Fibroblast of villous mesenchyme (primary cell): Measurements from ENCODE around the gene PDLIM7. TPM values are rescaled to one million over a fixed set of nuclear protein-coding genes. Genes with fewer than 3 reads are reported as not detected.
"Not testable (repeated sequence)": the region's sequence is repeated elsewhere in the genome, so short reads cannot be mapped to it uniquely, and the experiment has no call there.

Source experiments
- DNase-seq: peaks from one replicate; pipeline ENCODE4 v3.0.0-alpha.2; 2010; ENCODE audit warnings: low read depth
- H3K4me3 ChIP-seq: 2 replicates; pipeline ENCODE4 v1.5.1; 2011; ENCODE audit warnings: low read depth, mild to moderate bottlenecking, low read length
- total RNA-seq: library from RNA; depleted of rRNA; stranded (reverse); fragments of >200 nt; gene quantifications from 2 replicates; pipeline ENCODE4 v1.2.3, GENCODE V29; 2012
- TF ChIP-seq, protein P1 (sequence below): IDR thresholded peaks from 2 replicates; pipeline ENCODE4 v1.5.1; 2012; ENCODE audit warnings: low read depth, mild to moderate bottlenecking, low read length; ENCODE audit not compliant: insufficient read depth

PDLIM7 gene
- total RNA-seq, 1 donor: 283 TPM

DNA sequence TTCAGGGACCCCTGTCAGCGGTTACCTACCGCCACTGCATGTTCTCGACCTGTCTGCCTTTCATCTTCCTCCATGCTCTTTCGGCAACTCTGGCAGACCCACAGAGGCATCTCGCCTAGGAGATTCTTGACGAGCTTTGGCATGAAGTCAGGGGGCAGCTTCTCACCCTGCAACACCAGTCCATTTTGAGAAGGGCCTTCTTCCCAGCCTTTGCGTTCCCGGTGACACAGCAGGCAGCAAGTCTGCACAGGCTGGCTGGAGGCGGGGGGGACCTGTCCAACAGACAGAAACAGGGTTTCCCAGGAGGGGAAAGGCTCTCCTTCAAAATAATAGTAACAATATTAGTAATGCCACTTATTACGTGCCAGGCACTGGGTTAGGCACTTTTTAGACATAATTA is 41.5 kb upstream of the PDLIM7 start:
- H3K4me3 ChIP-seq: no peak overlapping the region
- TF ChIP-seq, protein P1, sequence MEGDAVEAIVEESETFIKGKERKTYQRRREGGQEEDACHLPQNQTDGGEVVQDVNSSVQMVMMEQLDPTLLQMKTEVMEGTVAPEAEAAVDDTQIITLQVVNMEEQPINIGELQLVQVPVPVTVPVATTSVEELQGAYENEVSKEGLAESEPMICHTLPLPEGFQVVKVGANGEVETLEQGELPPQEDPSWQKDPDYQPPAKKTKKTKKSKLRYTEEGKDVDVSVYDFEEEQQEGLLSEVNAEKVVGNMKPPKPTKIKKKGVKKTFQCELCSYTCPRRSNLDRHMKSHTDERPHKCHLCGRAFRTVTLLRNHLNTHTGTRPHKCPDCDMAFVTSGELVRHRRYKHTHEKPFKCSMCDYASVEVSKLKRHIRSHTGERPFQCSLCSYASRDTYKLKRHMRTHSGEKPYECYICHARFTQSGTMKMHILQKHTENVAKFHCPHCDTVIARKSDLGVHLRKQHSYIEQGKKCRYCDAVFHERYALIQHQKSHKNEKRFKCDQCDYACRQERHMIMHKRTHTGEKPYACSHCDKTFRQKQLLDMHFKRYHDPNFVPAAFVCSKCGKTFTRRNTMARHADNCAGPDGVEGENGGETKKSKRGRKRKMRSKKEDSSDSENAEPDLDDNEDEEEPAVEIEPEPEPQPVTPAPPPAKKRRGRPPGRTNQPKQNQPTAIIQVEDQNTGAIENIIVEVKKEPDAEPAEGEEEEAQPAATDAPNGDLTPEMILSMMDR: no peak
- DNase-seq: no peak

- no peak overlapping the region for H3K4me3 ChIP-seq
- TF ChIP-seq, protein P1: no peak
- DNase-seq: peak; percentile 89
These were observed 40.3 kb upstream of the PDLIM7 start for GRCh38 chr5:177537389-177538361.

- DNase-seq: no peak
- no peak overlapping the region for H3K4me3 ChIP-seq
- TF ChIP-seq, protein P1: no peak
These were observed 39.0 kb upstream of the PDLIM7 start for GRCh38 chr5:177536386-177536785.

- no peak for DNase-seq
- H3K4me3 ChIP-seq: no peak overlapping the region
- TF ChIP-seq, protein P1: no peak
These were observed 37.7 kb upstream of the PDLIM7 start for GRCh38 chr5:177535125-177535524.

- H3K4me3 ChIP-seq, DNase-seq: not testable (repeated sequence)
These were observed 37.0 kb upstream of the PDLIM7 start for GRCh38 chr5:177534433-177534832.

- no peak overlapping the region for H3K4me3 ChIP-seq
- TF ChIP-seq, protein P1: no peak
- DNase-seq: no peak
These were observed 34.0 kb upstream of the PDLIM7 start for GRCh38 chr5:177531209-177531940.

DNA sequence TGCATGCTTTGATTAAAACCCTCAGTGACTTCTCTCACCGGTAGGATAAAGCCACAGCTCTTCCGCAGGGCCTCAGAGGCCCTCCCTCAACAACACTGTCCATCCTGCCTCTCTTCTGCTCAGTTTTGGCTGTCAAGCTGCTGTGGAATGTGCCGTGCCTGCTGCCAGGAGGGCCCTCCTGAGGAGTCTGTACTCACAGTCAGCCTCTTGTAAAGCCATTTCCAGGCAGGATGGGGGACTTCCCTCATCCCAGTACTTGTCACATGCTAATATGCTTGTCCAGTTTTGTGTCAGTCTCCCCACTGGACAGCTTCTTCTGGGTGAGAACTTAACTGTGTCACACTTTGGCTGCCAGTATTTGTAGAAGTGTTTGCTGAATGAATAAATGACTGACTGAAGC is 33.2 kb upstream of the PDLIM7 start:
- DNase-seq: no peak
- TF ChIP-seq, protein P1: no peak
- H3K4me3 ChIP-seq: no peak overlapping the region
